Mononuclear cell (primary cell): ENCODE measurements around the gene CCDC74B. TPM values are rescaled to one million over a fixed set of nuclear protein-coding genes. Genes with fewer than 3 reads are reported as not detected.
"Not testable (repeated sequence)": the region's sequence is repeated elsewhere in the genome, so short reads cannot be mapped to it uniquely, and the experiment has no call there.

Experiments used
- H3K27me3 ChIP-seq: 2 replicates; pipeline ENCODE4 v1.6.0; 2011; ENCODE audit warnings: low read length, control low read depth; ENCODE audit not compliant: insufficient read depth
- H3K4me1 ChIP-seq: 2 replicates; pipeline ENCODE4 v1.5.1; 2011; ENCODE audit warnings: mild to moderate bottlenecking, low read length, control low read depth; ENCODE audit not compliant: insufficient read depth
- H3K4me3 ChIP-seq: 2 replicates; pipeline ENCODE4 v1.5.1; 2011; ENCODE audit warnings: mild to moderate bottlenecking, low read length, moderate library complexity
- H3K9me3 ChIP-seq: 2 replicates; pipeline ENCODE4 v1.5.1; 2011; ENCODE audit warnings: low read depth, mild to moderate bottlenecking, control low read depth, low read length
- total RNA-seq: library from RNA; depleted of rRNA; stranded (reverse); fragments of >200 nt; gene quantifications from one replicate; pipeline ENCODE4 v1.2.3, GENCODE V29; 2012

Gene CCDC74B
- total RNA-seq, 1 donor, result 0.10 TPM

DNA sequence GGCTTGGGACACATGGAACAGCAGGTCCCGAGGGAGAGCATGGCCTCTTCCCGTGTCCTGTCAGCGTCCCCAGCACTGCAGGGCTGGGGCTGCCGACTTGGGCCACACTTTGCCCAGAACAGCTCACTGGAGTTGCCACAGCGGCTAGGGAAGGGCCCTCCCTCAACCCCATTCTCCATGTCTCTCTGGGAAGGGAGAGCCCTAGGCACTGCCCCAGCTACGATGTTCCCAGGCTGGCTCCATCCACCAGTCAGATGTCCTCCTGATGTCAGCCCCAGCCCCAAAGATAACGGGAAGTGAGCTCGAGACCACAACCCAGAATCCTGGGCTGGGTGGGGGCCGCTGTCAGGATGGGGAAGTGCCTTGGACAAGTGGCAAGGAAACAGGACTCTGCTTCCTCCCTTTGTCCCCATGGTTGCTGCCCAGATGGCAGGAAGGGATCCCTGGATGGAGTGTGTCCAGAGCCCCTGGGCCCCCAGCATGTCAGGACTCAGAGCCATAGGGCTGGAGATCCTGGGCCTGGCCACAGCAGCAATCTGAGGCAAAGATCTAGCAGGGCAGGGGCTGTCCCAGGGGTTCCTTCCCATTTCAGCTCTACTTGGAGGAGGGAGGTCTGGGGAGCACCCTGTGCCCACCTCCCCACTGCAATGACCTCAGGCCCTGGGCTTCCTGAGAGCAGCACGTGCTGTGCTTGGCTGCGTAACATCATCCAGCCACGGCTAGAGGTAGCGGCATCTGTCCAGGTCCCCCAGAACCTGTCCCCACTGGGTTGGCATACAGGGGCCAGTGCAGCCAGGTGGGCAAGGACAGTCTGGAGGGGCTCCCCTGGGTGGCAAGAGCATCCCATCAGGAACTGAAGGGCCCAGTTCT, 2.3 kb downstream of the CCDC74B start:
- H3K4me1 ChIP-seq, H3K9me3 ChIP-seq, H3K27me3 ChIP-seq, H3K4me3 ChIP-seq: not testable (repeated sequence)

DNA sequence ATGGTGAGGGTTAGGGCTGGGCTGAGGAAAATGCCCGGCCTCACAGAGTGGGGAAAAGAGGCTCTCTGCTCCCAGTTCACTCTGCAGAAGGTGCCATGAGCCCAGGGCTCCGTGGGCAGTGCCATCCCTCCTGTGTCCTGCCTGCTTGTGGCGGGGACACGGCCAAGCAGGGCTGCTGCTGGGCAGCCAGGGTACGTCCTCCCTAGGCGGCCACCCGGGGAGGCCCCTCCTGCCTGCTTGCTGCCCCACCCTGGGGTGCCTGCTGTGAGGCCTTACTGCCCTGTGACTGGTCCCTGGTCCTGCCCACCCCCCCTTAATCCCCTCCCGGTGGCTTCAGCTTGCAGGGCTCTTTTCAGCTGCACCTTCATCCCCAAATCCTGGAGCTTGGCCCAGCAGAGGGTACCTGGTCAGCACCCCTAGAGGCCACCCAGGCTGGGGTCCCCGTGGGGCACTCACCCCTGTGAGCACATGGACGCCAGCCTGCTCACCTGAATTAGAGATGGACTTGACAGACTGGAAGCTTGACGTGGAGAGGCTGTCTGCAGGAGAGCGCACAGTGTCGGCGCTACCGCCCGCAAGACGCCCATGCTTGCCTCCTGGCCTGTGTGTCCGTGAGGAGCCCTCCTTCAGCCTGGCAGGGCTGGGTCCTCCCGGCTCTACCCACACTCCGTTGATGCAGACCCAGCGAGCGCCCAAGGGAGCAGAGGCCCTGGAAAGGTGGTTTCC, 3.1 kb downstream of the CCDC74B start:
- not testable (repeated sequence) for H3K4me1 ChIP-seq, H3K27me3 ChIP-seq, H3K4me3 ChIP-seq, H3K9me3 ChIP-seq

DNA sequence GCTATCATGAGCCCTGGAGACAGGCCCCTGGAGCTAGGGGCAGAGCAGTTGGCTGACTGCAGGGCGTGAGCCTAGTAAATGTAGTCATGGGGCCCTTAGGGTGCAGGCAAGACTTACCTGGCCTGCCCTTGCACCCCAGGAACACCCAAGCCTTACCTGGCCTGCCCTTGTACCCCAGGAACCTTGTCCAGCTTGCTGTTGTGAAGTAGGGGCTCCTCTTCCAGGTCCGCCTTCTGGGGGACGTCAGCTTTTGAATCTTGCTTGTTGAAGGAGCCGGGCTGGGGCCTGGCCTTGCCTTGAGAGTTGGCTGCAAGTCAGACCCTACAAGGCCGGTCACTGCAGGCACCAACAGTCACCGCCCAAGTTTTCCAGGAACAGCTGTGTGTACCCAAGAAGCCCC, 3.9 kb downstream of the CCDC74B start:
- not testable (repeated sequence) for H3K27me3 ChIP-seq, H3K4me1 ChIP-seq, H3K4me3 ChIP-seq, H3K9me3 ChIP-seq

DNA sequence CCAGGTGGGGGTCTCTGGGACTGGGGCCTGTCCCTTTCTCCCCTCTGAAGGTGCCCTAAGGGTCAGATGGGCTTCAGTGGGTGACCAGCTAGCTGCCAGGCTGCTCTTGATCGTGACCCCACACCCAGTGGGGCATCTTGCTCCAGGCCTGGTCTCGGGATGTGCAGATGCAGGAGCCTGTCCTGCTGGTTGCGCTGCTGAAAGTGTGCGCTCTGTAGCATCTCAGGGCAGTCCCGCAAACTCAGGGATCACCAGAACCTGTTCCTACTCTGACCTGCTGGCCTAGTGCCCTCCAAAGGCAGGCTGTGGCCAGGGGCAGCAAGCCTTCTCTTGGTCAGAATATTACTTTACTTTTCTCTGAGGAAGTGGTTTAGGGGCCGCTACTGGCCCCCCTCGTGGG, 4.4 kb downstream of the CCDC74B start:
- not testable (repeated sequence) for H3K9me3 ChIP-seq, H3K4me1 ChIP-seq, H3K27me3 ChIP-seq, H3K4me3 ChIP-seq

DNA sequence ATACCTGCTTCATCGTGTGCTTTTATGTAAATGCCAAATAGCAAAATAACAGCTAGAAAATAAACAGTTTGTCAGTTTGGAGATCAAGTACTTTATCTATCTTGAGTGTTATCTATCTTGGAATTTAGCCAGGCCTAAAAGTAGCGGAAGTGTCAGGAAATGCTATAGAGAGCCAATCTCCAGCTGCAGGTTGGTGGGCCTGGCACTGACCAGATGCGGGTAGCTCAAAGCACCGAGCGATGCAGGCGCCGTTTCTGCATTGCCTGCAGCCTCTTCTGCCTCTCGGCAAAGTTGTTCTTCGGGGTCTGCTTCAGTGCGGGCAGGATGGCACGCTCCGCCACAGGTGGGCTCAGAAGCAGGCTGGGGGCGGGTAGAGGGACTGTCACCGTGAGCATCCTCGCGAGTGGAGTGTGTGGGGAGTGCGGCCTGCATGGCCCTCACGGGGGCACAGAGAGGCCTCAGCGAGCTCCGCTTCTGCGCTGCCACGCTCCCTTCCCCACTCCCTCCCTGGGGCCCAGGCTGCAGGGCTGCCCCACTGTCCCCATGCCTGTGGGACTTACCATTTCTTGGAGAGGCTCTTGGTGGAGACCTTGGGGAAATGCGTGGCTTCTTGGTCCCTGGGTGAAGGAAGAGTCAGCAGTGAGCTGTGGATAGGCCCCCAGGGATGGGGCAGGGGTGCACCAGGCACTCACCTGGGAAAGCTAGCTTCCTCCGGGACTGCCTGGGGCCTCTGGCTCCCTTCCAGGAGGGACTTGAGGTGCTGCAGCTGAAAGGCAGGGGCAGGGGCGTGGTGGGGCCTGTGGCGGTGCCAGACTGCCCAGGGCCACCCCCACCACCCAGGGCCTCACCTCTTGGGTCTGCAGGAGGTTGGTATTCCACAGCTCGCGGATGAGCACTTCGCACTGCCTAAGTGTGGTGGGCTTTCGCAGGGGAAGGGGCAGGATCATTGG, 5.3 kb downstream of the CCDC74B start:
- not testable (repeated sequence) for H3K4me3 ChIP-seq, H3K27me3 ChIP-seq, H3K9me3 ChIP-seq, H3K4me1 ChIP-seq

DNA sequence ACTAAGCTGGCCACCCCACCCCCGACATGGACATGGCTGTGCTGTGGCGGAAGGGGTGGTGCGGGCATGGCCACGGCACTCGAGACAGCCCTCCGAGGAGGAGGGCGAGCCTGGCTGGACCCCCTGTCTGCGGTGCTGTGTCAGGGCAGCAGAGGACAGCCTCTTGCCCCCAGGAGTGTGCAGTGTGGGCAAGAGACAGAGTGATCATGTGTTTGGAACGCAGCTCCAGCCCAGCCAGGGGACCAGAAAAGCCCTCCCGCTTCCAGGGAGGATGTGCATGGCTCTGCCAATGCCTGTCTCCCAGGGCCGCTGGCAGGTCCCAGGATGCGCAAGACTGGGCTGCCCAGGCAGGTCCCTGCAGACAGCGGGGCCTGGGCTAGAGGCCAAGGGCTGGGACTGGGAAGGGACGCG, 6.1 kb downstream of the CCDC74B start:
- H3K4me1 ChIP-seq, H3K27me3 ChIP-seq, H3K4me3 ChIP-seq, H3K9me3 ChIP-seq: not testable (repeated sequence)

DNA sequence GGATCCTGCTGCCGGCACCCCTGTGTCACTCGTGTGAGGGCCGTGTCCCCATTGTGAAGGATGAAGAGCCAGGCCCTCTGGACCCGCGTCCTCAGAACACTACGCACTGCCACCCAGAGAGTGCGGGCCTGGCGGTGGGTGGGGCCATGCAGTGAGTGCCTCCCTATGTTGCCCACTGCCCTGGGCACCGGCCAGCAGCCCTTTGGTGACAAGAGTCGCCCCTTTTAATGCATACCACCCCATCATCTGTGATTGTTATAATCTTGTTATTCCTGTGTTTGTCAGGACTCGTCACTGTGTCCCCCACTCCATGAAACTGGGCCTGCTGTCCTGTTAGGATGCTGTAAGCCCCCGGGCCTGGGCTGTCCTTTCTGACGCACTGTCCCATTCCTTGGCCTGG, 6.6 kb downstream of the CCDC74B start:
- not testable (repeated sequence) for H3K27me3 ChIP-seq, H3K9me3 ChIP-seq, H3K4me3 ChIP-seq, H3K4me1 ChIP-seq

DNA sequence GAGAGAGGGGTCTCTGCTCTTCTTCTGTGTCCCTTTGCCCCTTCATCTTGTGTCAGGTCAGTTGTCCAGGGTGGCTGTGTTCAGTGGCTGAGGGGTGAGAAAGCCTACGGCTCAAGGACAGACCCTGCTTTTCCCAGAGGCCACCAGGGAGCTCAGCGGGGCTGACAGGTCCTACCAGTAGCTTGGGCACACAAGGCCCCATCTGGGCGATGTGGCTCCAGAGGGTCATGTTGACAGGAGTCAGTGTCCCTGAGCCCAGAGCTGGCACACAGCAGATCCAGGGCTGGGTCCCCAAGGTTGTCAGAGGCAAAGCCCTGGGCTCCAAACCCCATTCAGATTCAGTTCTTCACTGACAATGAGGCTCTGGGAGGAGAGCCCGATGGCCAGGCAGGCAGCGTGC, 7.8 kb downstream of the CCDC74B start:
- H3K4me1 ChIP-seq, H3K9me3 ChIP-seq, H3K4me3 ChIP-seq, H3K27me3 ChIP-seq: not testable (repeated sequence)

DNA sequence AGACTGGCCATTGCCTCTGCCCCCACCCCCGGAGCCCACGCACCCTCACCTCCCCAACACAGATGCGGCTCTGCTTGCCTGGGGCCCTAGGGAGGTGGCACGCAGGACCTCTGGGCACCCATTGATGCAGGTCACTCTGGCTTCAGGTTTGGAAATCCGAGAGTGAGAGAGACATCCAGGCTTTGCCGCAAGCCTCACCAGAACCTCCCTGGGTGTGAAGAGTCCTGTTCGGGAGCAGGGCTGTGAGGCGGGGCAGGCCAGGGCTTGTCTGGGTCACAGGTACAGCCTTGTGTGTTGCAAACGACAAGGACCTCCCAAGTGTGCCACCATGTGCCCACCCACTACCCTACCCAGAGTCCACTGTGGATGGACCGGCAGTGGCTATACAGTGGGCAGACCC, 8.4 kb downstream of the CCDC74B start:
- H3K4me1 ChIP-seq, H3K4me3 ChIP-seq, H3K9me3 ChIP-seq, H3K27me3 ChIP-seq: not testable (repeated sequence)

DNA sequence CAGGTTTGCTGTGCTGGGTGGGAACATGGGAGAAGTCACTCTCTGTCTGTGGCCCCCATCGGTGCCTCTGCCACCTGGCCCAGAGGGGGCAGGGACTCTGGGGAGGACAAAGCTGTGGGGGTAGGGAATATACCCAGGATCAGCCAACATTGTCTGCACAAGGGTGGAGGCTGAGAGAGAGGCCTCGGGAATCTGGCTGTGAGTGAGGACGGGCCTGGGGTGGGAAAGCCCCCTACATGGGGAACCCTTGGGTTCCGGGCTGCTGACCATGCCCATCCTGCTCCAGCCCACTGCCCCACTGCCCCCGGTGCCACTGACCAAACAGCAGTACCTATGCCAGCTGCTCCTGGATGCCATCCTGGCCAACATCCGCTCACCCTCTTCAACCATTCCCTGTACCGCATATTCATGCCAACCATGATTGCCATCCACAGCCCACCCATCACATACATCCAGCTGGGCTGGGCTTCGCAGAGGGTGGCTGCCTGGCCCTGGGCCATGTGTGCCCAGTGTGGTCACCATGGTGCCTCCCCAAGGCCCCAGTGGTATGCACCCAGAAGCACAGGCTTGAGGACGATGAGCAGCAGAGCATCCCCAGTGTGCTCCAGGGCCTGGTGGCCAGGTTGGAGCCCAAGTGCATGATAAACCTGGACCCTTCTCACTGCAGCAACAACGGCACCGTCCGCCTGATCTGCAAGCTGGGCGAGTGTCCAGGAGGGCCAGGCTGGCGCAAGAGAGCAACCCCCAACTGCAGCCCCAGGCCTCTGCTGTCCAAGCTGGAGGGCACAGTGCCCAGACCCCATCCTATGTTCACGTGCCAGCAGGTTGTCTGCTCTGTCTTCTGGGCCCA, 9.0 kb downstream of the CCDC74B start:
- H3K4me1 ChIP-seq, result no peaks in the 10 kb centered on the region
- H3K9me3 ChIP-seq, result no peaks in the 10 kb centered on the region
- no peak overlapping the region for H3K4me3 ChIP-seq
- H3K27me3 ChIP-seq, result no peaks in the 10 kb centered on the region

DNA sequence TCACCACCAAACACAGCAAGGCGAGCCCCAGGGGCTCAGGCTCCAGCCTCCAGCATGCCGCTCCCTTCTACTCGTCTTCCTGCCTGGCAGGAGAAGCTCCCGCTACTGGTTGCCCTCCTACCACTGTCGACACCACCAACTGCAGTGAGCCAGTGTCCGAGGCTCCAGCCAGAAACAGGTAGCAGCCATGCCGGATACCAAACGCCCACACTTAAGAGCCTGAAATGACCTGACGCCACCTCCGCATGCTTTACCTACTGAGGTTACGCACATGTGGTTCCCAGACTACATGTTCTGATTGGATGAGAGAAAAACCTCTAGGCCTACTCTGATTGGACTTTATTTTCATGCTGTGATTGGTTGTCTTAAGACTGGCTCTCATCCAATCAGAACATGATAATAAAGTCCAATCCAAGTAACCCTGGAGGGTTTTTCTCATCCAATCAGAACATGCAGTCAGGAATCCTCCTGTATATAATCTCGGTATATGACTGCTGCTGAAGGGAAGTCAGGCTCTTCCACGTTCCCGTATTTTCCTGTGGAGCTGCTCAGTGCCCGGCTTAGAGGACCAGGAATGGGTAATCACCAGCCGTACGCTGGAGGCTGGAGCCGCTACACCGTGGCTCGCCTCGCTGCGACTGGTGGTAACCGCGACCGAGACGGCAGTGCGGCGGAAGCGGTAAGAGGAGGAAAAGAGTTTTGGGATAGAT, 15.6 kb downstream of the CCDC74B start, which contains the start of gene POTEF:
Gene POTEF, minus strand, starts transcription at position 103 of the 710 bp plus-strand sequence. CDS start 8,707 bp downstream, outside the sequence.
- not testable (repeated sequence) for H3K27me3 ChIP-seq, H3K9me3 ChIP-seq, H3K4me1 ChIP-seq, H3K4me3 ChIP-seq

DNA sequence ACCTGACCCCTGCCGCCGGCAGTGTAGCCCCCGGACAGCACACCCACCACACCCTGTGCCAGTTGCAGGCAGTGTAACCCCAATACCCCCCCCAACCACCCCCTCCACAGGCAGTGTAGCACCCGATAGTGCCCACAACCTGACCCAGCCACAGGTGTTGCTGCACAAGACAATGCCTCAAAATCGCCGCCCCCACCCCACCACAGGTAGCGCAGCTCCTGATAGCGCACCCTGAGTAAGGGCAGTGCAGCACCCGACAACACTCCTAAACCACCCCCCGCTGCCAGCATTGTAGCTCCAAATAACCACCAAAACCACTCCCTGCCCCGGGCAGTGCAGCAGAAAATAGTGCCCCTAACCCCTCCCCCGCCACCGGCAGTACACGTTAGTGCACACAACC, 16.4 kb downstream of the CCDC74B start:
- H3K4me1 ChIP-seq, H3K4me3 ChIP-seq, H3K27me3 ChIP-seq, H3K9me3 ChIP-seq: not testable (repeated sequence)

DNA sequence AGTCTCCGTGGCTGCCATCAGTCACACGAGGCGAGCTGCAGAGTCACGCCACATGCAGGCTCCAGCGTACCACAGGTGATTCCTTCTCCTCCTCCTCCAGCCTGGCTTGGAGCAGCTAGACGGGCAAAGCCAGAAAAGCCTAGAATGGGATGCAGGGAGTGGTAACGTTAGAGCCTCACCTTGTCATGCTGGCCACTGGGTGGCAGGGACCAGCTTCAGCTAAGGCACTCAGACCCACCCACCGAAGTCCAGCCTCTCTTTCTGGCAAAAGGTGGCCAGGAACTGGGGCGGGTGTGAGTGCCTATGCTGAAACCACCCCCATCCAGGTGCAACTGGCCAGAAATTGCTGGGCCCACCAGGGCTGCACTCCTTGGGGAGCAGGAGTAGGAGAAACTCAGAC, 17.2 kb downstream of the CCDC74B start:
- not testable (repeated sequence) for H3K4me1 ChIP-seq, H3K27me3 ChIP-seq, H3K4me3 ChIP-seq, H3K9me3 ChIP-seq

DNA sequence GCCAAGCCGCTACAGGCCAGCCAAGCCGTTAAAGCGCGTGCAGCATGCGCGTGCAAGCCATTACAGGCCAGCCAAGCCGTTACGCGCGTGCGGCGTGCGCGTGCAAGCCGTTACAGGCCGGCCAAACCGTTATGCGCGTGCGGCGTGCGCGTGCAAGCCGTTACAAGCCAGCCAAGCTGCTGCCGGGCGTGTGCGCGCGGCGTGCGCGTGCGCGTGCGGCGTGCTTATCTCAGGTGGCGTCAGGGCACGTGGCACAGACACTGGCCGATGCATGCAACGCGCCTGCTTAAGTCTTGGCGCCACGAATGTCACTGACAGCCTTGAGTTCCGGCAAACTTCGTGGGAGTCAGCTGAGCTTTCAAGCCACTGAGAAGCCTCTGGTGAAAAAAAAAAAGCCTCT, 24.0 kb downstream of the CCDC74B start:
- not testable (repeated sequence) for H3K4me3 ChIP-seq, H3K4me1 ChIP-seq, H3K27me3 ChIP-seq, H3K9me3 ChIP-seq
